OCI-LY1 (cell line): ENCODE results near the gene AKTIP.
A peak's percentile ranks its signal among the peaks of the same experiment; 100 is the strongest.

Experiments used
- H2AFZ ChIP-seq: fragments of 200-600 bp; sonication (generic), shearing (Covaris generic); 2 replicates; pipeline ENCODE4 v1.6.0; 2014; ENCODE audit warnings: antibody characterized with exemption, mild to moderate bottlenecking, low read length
- H3F3A ChIP-seq: fragments of 200-600 bp; sonication (generic), shearing (Covaris generic); 2 replicates; pipeline ENCODE4 v1.6.0; 2014; ENCODE audit warnings: mild to moderate bottlenecking, antibody characterized with exemption, low read length, moderate library complexity; ENCODE audit not compliant: insufficient read depth
- H3K27ac ChIP-seq: fragments of 200-600 bp; sonication (generic); 2 replicates; pipeline ENCODE4 v1.5.1; 2014; ENCODE audit warnings: low read length, mixed run types, mild to moderate bottlenecking, low read depth; ENCODE audit not compliant: poor library complexity, severe bottlenecking
- H3K27me3 ChIP-seq: fragments of 200-600 bp; sonication (generic); 2 replicates; pipeline ENCODE4 v1.6.0; 2014; ENCODE audit warnings: antibody characterized with exemption, mild to moderate bottlenecking, low read length, moderate library complexity; ENCODE audit not compliant: insufficient read depth
- H3K36me3 ChIP-seq: fragments of 200-600 bp; sonication (generic); 2 replicates; pipeline ENCODE4 v1.6.1; 2014; ENCODE audit warnings: mild to moderate bottlenecking, antibody characterized with exemption, low read length, moderate library complexity, mixed read lengths; ENCODE audit not compliant: insufficient read depth
- H3K4me1 ChIP-seq: fragments of 200-600 bp; sonication (generic); 2 replicates; pipeline ENCODE4 v1.5.1; 2014; ENCODE audit warnings: mild to moderate bottlenecking, low read length, moderate library complexity; ENCODE audit not compliant: insufficient read depth, severe bottlenecking
- H3K4me2 ChIP-seq: fragments of 200-600 bp; sonication (generic), shearing (Covaris generic); 2 replicates; pipeline ENCODE4 v1.6.1; 2014; ENCODE audit warnings: low read length
- H3K4me3 ChIP-seq: fragments of 200-600 bp; sonication (generic); 2 replicates; pipeline ENCODE4 v1.5.1; 2014; ENCODE audit warnings: low read length, low read depth, mild to moderate bottlenecking, mixed read lengths; ENCODE audit not compliant: poor library complexity, severe bottlenecking
- H3K79me2 ChIP-seq: fragments of 200-600 bp; shearing (Covaris generic); 2 replicates; pipeline ENCODE4 v1.6.1; 2016; ENCODE audit warnings: mixed run types, low read length, mixed read lengths; ENCODE audit not compliant: insufficient read depth
- H3K9ac ChIP-seq: fragments of 200-600 bp; sonication (generic), shearing (Covaris generic); 2 replicates; pipeline ENCODE4 v1.6.1; 2014; ENCODE audit warnings: mild to moderate bottlenecking, low read length, mixed read lengths
- H3K9me2 ChIP-seq: fragments of 200-600 bp; sonication (generic), shearing (Covaris generic); 2 replicates; pipeline ENCODE4 v1.6.1; 2014; ENCODE audit warnings: low read depth, mild to moderate bottlenecking, low read length, mixed read lengths
- H3K9me3 ChIP-seq: fragments of 200-600 bp; shearing (Covaris generic); 2 replicates; pipeline ENCODE4 v1.6.1; 2014; ENCODE audit warnings: low read length, mixed read lengths
- H4K20me1 ChIP-seq: fragments of 200-600 bp; sonication (generic), shearing (Covaris generic); 2 replicates; pipeline ENCODE4 v1.6.0; 2016; ENCODE audit warnings: mild to moderate bottlenecking, low read length; ENCODE audit not compliant: insufficient read depth
- EZH2 ChIP-seq: fragments of 200-600 bp; sonication (generic), shearing (Covaris generic); IDR thresholded peaks from 2 replicates; pipeline ENCODE4 v1.8.0; 2017; ENCODE audit warnings: borderline replicate concordance, mixed run types, mild to moderate bottlenecking, antibody characterized with exemption, low read length, moderate library complexity, mixed read lengths
- TF ChIP-seq, protein P1 (sequence below): fragments of 200-600 bp; sonication (generic), shearing (Covaris generic); IDR thresholded peaks from 2 replicates; pipeline ENCODE4 v1.5.1; 2017; ENCODE audit warnings: mild to moderate bottlenecking, antibody characterized with exemption, low read length, moderate library complexity, mixed read lengths

Gene AKTIP

DNA sequence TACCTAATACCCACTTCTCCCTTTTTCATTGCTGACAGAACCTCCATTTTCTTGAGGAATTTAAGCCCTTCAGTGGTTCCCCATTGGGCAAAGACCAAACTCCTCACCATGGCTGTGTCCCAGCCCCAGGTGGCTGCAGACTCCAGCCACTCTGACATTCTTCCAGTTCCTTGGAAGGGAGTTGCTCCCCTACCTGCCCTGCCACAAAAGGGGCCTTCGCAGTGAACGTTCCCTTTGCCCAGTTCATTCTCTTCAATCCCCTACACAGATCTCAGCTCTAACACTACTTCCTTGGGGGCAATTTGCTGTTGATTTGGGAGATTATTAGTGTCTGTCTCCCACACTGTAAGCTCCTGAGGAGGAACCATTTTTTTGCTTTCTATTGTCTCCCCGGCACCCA is 3.2 kb upstream of the AKTIP start:
- Histone ChIP-seq H3K4me1 (peaks cover 25% of the 10 kb centered on the region), H2AFZ (no peak overlapping the region), H4K20me1 (no peaks in the 10 kb centered on the region), H3K4me3 (no peak overlapping the region), H3K27ac (no peak overlapping the region), H3F3A (no peaks in the 10 kb centered on the region), H3K79me2 (no peaks in the 10 kb centered on the region), H3K9me2 (no peaks in the 10 kb centered on the region), H3K9me3 (no peaks in the 10 kb centered on the region), H3K9ac (no peak overlapping the region), H3K36me3 (no peaks in the 10 kb centered on the region), H3K27me3 (peaks cover 5% of the 10 kb centered on the region), H3K4me2 (no peak overlapping the region)
- no peak for TF ChIP-seq EZH2
- TF ChIP-seq, protein P1, sequence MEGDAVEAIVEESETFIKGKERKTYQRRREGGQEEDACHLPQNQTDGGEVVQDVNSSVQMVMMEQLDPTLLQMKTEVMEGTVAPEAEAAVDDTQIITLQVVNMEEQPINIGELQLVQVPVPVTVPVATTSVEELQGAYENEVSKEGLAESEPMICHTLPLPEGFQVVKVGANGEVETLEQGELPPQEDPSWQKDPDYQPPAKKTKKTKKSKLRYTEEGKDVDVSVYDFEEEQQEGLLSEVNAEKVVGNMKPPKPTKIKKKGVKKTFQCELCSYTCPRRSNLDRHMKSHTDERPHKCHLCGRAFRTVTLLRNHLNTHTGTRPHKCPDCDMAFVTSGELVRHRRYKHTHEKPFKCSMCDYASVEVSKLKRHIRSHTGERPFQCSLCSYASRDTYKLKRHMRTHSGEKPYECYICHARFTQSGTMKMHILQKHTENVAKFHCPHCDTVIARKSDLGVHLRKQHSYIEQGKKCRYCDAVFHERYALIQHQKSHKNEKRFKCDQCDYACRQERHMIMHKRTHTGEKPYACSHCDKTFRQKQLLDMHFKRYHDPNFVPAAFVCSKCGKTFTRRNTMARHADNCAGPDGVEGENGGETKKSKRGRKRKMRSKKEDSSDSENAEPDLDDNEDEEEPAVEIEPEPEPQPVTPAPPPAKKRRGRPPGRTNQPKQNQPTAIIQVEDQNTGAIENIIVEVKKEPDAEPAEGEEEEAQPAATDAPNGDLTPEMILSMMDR, result no peak

DNA sequence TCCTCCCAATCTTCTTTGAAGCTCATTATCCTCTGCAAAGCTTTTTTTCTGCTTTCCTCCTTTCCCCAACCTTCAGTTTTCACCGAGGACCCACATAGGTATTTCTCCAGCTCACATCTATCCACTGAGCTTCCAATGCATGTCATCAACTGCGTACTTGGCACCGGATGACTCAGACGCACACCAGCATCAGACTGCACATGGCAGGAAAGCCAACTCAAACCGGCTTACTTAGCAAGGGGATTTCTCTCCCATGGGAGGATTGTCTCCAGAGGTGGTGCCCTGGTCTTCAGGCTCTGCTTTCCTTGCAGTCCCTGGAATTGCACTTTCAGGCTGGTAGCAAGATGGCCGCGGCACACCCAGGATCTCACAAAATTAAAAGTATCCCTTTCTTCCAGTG is 1.7 kb upstream of the AKTIP start:
- H4K20me1 ChIP-seq, result no peaks in the 10 kb centered on the region
- no peak overlapping the region for H3K4me3 ChIP-seq
- H3K36me3 ChIP-seq, result no peaks in the 10 kb centered on the region
- no peak overlapping the region for H2AFZ ChIP-seq
- peaks cover 5% of the 10 kb centered on the region for H3K27me3 ChIP-seq
- H3F3A ChIP-seq, result no peaks in the 10 kb centered on the region
- H3K9ac ChIP-seq, result no peak overlapping the region; the same call in 1 of the 2 replicates
- TF ChIP-seq EZH2, result no peak
- TF ChIP-seq, protein P1, result no peak
- no peaks in the 10 kb centered on the region for H3K9me3 ChIP-seq
- H3K79me2 ChIP-seq, result no peaks in the 10 kb centered on the region
- peaks cover 19% of the 10 kb centered on the region for H3K4me1 ChIP-seq
- peak overlapping the region; percentile 87 for H3K4me2 ChIP-seq
- no peaks in the 10 kb centered on the region for H3K9me2 ChIP-seq
- H3K27ac ChIP-seq, result no peak overlapping the region

DNA sequence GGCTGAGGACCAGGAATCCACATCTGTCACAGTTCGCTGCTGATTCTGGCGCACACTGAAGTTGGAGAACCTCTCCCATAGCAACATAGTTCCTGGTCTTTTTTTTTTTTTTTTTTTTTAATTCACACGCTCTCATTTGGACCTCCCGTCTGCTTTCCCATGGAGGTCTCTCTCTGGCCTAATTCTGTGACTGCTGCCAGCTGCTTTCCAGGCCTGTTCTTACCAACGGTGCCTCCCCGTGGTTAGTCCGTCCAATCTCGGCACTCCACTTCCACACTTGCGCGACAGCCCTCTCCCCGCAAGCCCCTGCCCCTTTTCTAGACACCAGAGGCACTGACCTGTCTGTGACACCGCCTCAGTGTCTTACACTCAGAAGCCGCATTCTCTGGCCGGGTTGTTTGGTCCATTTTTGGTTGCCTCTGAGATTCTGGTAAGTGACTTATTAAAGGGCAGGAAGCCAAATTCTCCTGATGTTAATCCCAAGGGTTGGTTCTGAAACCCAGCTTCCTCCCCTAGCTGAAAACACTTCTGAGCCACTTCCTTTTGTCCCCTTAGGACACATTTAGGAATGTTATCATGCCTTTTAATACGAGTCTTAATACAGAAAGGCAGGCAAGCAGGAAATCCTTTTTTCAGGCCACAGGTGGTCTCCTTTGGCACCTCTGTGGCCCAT is 1.1 kb upstream of the AKTIP start:
- Histone ChIP-seq H3K27ac (no peak overlapping the region), H3K9ac (peak overlapping the region; percentile 82), H3K36me3 (no peaks in the 10 kb centered on the region), H3K9me2 (no peaks in the 10 kb centered on the region), H3K4me3 (peak overlapping the region; percentile 83), H4K20me1 (no peaks in the 10 kb centered on the region), H3F3A (no peaks in the 10 kb centered on the region), H3K4me1 (peaks cover 19% of the 10 kb centered on the region), H3K9me3 (no peaks in the 10 kb centered on the region), H2AFZ (no peak overlapping the region), H3K27me3 (peaks cover 5% of the 10 kb centered on the region), H3K4me2 (peak overlapping the region; percentile 87), H3K79me2 (no peaks in the 10 kb centered on the region)
- TF ChIP-seq EZH2, result no peak
- TF ChIP-seq, protein P1, result no peak
